AG04450 (cell line): Measurements from ENCODE around the gene C4orf50. TPM values are rescaled to one million over a fixed set of nuclear protein-coding genes. Genes with fewer than 3 reads are reported as not detected.

Experiments used
- CTCF ChIA-PET: fragments of 300-600, 350-600 bp; formaldehyde crosslinking; extraction: SDS; loops from one replicate; lab custom pipeline; 2022; ENCODE audit warnings: antibody characterized with exemption, inconsistent platforms; lab: Charles Lee
- POLR2A ChIA-PET: fragments of 350-600 bp; formaldehyde crosslinking; extraction: SDS; loops from one replicate; lab custom pipeline; 2021; ENCODE audit warnings: antibody characterized with exemption, inconsistent platforms; lab: Yijun Ruan, JAX
- DNase-seq: peaks from one replicate; pipeline ENCODE4 v3.0.0-alpha.2; 2011; ENCODE audit warnings: low read depth, low spot score
- H3K27ac ChIP-seq: one replicate; pipeline ENCODE4 v1.5.1; 2012; ENCODE audit warnings: low read depth, low read length, control low read depth
- H3K27me3 ChIP-seq: one replicate; pipeline ENCODE4 v1.6.0; 2012; ENCODE audit warnings: low read length; ENCODE audit not compliant: control insufficient read depth, insufficient read depth
- H3K4me3 ChIP-seq: 2 replicates; pipeline ENCODE4 v1.5.1; 2011; ENCODE audit warnings: mild to moderate bottlenecking, low read depth, low read length, control low read depth
- H3K9me3 ChIP-seq: 2 replicates; pipeline ENCODE4 v1.5.1; 2012; ENCODE audit warnings: low read length; ENCODE audit not compliant: control insufficient read depth, insufficient read depth
- CTCF ChIP-seq: IDR thresholded peaks from 2 replicates; pipeline ENCODE4 v1.5.1; 2011; ENCODE audit warnings: low read depth, low read length, control low read depth, inconsistent platforms
- polyA plus RNA-seq: library from polyadenylated mRNA; depleted of rRNA; stranded (reverse); fragments of >200 nt; gene quantifications from 2 replicates; pipeline ENCODE4 v1.2.3, GENCODE V29; 2011

The C4orf50 gene
- polyA plus RNA-seq, 1 experiment = not detected

- POLR2A ChIA-PET = no interaction called here
- no peak for TF ChIP-seq CTCF
- no peak for DNase-seq
- CTCF ChIA-PET = no interaction called here
- Histone ChIP-seq H3K27ac (no peak overlapping the region), H3K27me3 (peaks cover 8% of the 10 kb centered on the region), H3K4me3 (no peak overlapping the region), H3K9me3 (no peaks in the 10 kb centered on the region)
Observed at GRCh38 chr4:5925419-5926200, 92.6 kb downstream of the C4orf50 start.

GRCh38 chr4:5924461-5925125 is 93.6 kb downstream of the C4orf50 start:
- TF ChIP-seq CTCF = no peak
- Histone ChIP-seq H3K27me3 (peaks cover 6% of the 10 kb centered on the region), H3K27ac (no peak overlapping the region), H3K9me3 (no peaks in the 10 kb centered on the region), H3K4me3 (no peak overlapping the region)
- ChIA-PET POLR2A (no interaction called here), CTCF (no interaction called here)
- no peak for DNase-seq

- no peak for TF ChIP-seq CTCF
- H3K27me3 ChIP-seq = peaks cover 8% of the 10 kb centered on the region
- no peak for DNase-seq
- CTCF ChIA-PET = no interaction called here
- H3K9me3 ChIP-seq = no peaks in the 10 kb centered on the region
- H3K27ac ChIP-seq = no peak overlapping the region
- H3K4me3 ChIP-seq = no peak overlapping the region
- POLR2A ChIA-PET = no interaction called here
Observed at GRCh38 chr4:5923376-5923775, 94.9 kb downstream of the C4orf50 start.

GRCh38 chr4:5922556-5922955 is 95.7 kb downstream of the C4orf50 start:
- POLR2A ChIA-PET = no interaction called here
- no peak for TF ChIP-seq CTCF

GRCh38 chr4:5921981-5922380 is 96.2 kb downstream of the C4orf50 start:
- Histone ChIP-seq H3K9me3 (no peaks in the 10 kb centered on the region), H3K4me3 (no peak overlapping the region), H3K27me3 (peaks cover 5% of the 10 kb centered on the region), H3K27ac (no peak overlapping the region)
- no peak for DNase-seq
- POLR2A ChIA-PET = no interaction called here
- no peak for TF ChIP-seq CTCF
- CTCF ChIA-PET = no interaction called here

More at GRCh38 chr4:5922556-5922955, 95.7 kb downstream of the C4orf50 start:
- no peak for DNase-seq
- CTCF ChIA-PET = no interaction called here
- Histone ChIP-seq H3K27me3 (peaks cover 7% of the 10 kb centered on the region), H3K9me3 (no peaks in the 10 kb centered on the region), H3K27ac (no peak overlapping the region), H3K4me3 (no peak overlapping the region)
